Large intestine (tissue), 3 donors: ENCODE data around the gene XPO5. TPM values are rescaled to one million over a fixed set of nuclear protein-coding genes. Genes with fewer than 3 reads are reported as not detected.
"Not testable (repeated sequence)": the region's sequence is repeated elsewhere in the genome, so short reads cannot be mapped to it uniquely, and the experiment has no call there.

Source experiments
- DNase-seq, 2 donors: peaks; one replicate each; pipeline versions ENCODE4 v3.0.0 to v3.0.0-alpha.2; 2013
- H3K27ac ChIP-seq: one replicate; pipeline ENCODE4 v1.5.1; 2013; ENCODE audit warnings: low read length
- H3K27me3 ChIP-seq: 2 replicates; pipeline ENCODE4 v1.6.1; 2013; ENCODE audit warnings: low read length; ENCODE audit not compliant: control insufficient read depth, insufficient read depth
- H3K36me3 ChIP-seq: 2 replicates; pipeline ENCODE4 v1.6.1; 2013; ENCODE audit warnings: low read length; ENCODE audit not compliant: control insufficient read depth, insufficient read depth
- H3K4me1 ChIP-seq: one replicate; pipeline ENCODE4 v1.6.1; 2013; ENCODE audit warnings: low read length; ENCODE audit not compliant: control insufficient read depth, insufficient read depth
- H3K4me3 ChIP-seq: one replicate; pipeline ENCODE4 v1.5.1; 2013; ENCODE audit warnings: low read length
- H3K9me3 ChIP-seq: one replicate; pipeline ENCODE4 v1.6.1; 2013; ENCODE audit warnings: mild to moderate bottlenecking, low read depth, low read length, moderate library complexity; ENCODE audit not compliant: control insufficient read depth
- WGBS: methylation state at CpG from one replicate; pipeline ENCODE4 v1.1.5; 2013; ENCODE audit warnings: low lambda C conversion rate; ENCODE audit not compliant: insufficient coverage; 5-methylcytosine and 5-hydroxymethylcytosine counted together
- polyA plus RNA-seq: library from polyadenylated mRNA; unstranded; fragments of 120-200 nt; gene quantifications from one replicate; pipeline ENCODE4 v1.2.1, GENCODE V29; 2013

XPO5 gene
- polyA plus RNA-seq, 1 donor, result 31.6 TPM

DNA sequence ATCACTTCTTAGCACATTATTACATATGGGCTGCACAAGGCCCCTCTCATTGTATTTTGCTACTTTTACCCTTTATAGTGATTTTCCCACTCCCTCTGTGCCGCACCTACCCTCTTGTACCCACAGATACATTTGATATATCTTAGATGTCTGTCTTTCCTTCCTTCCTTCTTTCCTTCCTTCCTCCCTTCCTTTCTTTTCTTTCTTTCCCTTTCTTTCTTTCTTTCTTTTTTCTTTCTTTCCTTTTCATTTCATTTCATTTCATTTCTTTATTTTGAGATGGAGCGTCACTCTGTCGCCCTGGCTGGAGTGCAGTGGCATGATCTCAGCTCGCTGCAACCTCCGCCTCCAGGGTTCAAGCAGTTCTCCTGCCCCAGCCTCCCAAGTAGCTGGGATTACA lies 12.4 kb upstream of the XPO5 start:
- H3K36me3 ChIP-seq, result peaks cover 38% of the 10 kb centered on the region
- no peak for DNase-seq
- H3K4me1 ChIP-seq, result no peaks in the 10 kb centered on the region
- H3K9me3 ChIP-seq, result no peaks in the 10 kb centered on the region
- no peak overlapping the region for H3K27ac ChIP-seq
- no peak overlapping the region for H3K4me3 ChIP-seq
- no peaks in the 10 kb centered on the region for H3K27me3 ChIP-seq
- 90% methylated on average over 1 of the region's 5 CpGs for WGBS

DNA sequence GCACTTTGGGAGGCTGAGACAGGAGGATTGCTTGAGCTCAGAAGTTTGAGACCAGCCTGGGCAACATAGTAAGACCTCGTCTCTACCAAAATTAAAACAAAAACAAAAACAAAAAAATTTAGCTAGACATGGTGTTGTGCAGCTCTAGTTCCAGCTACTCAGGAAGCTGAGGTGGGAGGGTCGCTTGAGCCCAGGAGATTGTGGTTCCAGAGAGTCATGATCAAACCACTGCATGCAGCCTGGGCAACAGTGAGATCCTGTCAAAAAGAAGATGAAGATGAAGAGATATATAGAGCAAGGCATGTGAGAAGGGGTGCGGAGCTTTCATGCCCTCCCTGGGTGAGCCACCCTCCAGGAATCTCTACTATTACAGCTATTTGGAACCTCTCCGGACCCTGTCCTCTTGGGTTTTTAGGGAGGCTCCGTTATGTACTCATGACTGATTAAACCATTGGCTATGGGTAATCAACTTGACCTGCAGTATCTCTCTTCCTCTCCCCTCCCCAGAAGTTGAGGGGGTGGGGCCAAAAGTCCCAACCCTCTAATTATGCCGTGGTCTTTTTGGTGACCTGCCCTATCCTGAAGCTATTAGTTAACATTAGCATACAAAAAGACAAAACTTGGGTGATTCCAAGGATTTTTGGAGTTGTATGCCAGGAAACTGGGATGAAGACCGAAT lies 9.2 kb upstream of the XPO5 start:
- no peak for DNase-seq
- peaks cover 38% of the 10 kb centered on the region for H3K36me3 ChIP-seq
- H3K27ac ChIP-seq, result no peak overlapping the region
- H3K27me3 ChIP-seq, result no peaks in the 10 kb centered on the region
- H3K4me1 ChIP-seq, result no peaks in the 10 kb centered on the region
- no CpG with 5 or more reads among the region's 7 CpGs for WGBS
- no peak overlapping the region for H3K4me3 ChIP-seq
- no peaks in the 10 kb centered on the region for H3K9me3 ChIP-seq

DNA sequence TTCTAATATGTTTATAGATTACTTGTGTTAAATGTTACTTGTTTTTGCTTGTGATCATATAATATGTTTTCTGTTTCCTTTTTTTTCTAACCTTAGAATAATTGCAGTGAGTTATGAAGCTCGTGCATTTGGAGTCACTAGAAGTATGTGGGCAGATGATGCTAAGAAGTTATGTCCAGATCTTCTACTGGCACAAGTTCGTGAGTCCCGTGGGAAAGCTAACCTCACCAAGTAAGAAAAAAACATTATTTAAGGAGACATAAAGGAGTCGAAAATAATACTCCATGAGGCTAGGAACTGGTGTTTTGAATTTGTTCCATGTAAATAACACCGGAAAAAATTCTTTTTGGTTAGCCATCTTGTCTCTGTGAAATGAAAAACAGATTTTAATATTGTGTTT lies 7.1 kb upstream of the XPO5 start:
- Histone ChIP-seq H3K4me3 (no peak overlapping the region), H3K36me3 (peaks cover 35% of the 10 kb centered on the region)

DNA sequence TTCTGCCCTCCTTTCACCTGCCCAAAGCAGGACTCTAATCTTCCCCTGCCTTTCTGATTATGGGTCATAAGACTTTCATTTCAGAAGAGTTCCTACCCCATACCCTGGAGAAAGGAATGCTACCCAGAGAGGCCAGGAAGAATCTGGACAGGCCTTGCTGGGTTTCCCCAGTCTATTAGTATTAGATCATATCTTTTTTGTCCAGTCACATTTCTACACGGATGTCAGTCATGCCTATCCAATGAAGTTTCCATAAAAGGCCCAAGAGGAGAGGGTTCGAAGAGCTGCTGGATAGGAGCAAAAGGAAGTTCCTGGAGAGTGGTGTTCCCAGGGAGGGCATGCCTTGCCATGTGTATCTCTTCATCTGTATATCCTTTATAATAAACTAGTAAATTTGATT lies 3.3 kb upstream of the XPO5 start:
- H3K9me3 ChIP-seq, result no peaks in the 10 kb centered on the region
- no peak overlapping the region for H3K27ac ChIP-seq
- no peaks in the 10 kb centered on the region for H3K27me3 ChIP-seq
- no peak for DNase-seq
- peaks cover 2% of the 10 kb centered on the region for H3K4me1 ChIP-seq
- WGBS, result no CpG with 5 or more reads among the region's 2 CpGs
- H3K4me3 ChIP-seq, result no peak overlapping the region
- peaks cover 9% of the 10 kb centered on the region for H3K36me3 ChIP-seq

More for the DNA sequence above, 7.1 kb upstream of the XPO5 start:
- Histone ChIP-seq H3K9me3 (no peaks in the 10 kb centered on the region), H3K27me3 (no peaks in the 10 kb centered on the region), H3K27ac (no peak overlapping the region), H3K4me1 (no peaks in the 10 kb centered on the region)
- 100% methylated on average over 3 of the region's 5 CpGs for WGBS
- DNase-seq, result no peak

DNA sequence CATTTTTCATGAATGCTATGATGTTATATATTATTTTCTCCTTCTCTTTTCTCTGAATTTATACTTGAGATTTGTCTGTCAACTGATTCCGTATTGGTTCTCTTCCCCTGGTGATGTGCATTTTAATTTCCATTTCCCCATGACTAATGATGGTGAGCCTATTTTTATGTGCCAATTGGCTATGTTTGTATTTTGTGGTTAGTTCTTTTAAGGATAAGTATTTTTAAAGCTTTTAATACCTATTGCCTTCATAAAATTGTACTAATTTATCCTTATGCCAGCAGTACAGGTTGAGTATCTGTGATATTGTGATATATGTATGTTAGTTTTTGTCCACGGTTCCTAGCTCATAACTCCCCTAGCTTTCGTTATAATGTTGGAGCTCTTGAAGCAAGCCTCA lies 2.9 kb upstream of the XPO5 start:
- WGBS, result 100% methylated on average over 1 of the region's 3 CpGs
- Histone ChIP-seq H3K27me3 (no peaks in the 10 kb centered on the region), H3K27ac (no peak overlapping the region), H3K4me3 (no peak overlapping the region), H3K9me3 (no peaks in the 10 kb centered on the region), H3K4me1 (peaks cover 2% of the 10 kb centered on the region), H3K36me3 (peaks cover 6% of the 10 kb centered on the region)
- DNase-seq, result no peak

DNA sequence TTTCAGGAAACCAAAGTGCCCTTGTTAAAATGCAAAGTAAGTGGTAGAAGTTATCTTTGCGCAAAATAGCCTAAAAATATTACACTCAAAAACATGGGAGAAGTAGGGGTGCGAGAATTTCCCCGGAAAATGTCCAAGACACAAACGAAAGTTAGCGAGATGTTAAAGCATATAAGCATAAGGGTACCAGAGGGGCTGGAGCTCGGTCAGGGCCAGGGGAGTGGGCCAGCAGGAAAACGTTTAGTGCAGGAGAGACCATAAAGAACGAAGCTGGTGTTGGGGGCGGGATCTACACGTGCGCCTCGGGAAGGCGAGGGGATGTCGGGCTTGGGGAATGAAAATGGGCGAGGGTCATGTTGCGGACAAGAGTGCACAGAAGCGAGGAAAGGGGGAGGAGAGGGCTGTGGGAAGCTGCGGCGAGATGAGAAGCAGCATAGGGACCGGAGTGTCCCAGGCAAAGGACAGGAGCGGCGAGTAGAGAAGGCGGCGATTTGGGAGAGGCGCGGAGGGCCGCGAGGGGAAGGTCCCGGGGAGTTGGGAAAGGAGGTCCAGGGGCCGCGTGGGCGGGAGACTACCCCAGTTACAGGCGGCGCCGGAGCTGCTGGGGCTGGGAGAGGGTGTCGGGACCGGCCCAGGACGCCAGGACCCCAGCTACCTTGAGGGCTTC lies 600 bp downstream of the XPO5 start:
- WGBS, result 5% methylated on average over 4 of the region's 38 CpGs
- H3K9me3 ChIP-seq, result no peaks in the 10 kb centered on the region
- peaks cover 18% of the 10 kb centered on the region for H3K36me3 ChIP-seq
- peaks cover 2% of the 10 kb centered on the region for H3K4me1 ChIP-seq
- H3K4me3 ChIP-seq, result peak overlapping the region; percentile 98
- H3K27me3 ChIP-seq, result no peaks in the 10 kb centered on the region
- H3K27ac ChIP-seq, result peak overlapping the region; percentile 24
- peak; percentile 4 to 51 for DNase-seq

DNA sequence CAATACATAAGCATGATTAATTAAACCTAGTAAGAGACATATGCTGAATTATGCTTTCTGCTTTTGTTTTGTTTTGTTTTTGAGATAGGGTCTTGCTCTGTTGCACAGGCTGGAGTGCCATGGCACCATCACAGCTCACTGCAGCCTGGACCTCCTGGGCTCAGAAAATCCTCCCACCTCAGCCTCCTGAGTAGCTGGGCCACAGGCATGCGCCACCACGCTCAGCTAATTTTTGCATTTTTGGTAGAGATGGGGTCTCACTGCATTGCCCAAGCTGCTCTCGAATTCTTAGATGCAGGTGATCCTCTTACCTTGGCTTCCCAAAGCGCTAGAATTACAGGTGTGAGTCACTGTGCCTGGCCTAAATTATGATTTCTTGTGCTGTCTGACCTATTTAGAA lies 3.8 kb downstream of the XPO5 start:
- Histone ChIP-seq H3K9me3 (no peaks in the 10 kb centered on the region), H3K27me3 (no peaks in the 10 kb centered on the region), H3K4me3 (no peak overlapping the region), H3K4me1 (peaks cover 2% of the 10 kb centered on the region), H3K36me3 (peaks cover 32% of the 10 kb centered on the region), H3K27ac (no peak overlapping the region)
- WGBS, result no CpG with 5 or more reads among the region's 4 CpGs
- DNase-seq, result no peak

DNA sequence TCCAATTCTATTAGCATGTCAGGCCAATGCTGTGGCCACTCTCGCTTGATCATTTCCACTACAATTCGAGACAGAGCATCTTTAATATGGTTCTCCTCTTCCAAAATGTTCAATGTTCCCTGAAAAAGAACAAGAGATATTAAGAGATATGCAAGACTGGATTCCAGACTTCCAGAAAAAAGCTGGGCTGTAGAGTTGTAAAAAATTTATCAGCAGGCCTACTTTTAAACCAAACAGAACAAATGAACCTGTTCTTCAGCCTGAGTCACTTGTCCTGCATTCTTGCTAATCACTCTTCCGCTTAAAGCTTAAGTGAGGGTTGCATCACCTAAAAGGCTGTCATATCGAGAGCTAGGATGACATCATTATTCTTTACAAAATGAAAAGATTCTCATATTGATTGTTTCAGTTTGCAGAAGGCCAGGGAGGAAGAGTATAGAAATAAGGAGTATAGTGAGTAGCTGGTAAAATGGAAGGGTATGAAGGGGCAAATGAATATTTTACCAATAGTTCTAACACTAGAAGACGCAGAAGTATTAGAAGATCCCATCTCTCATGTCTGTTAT lies 4.9 kb downstream of the XPO5 start:
- Histone ChIP-seq H3K36me3 (peaks cover 38% of the 10 kb centered on the region), H3K27me3 (no peaks in the 10 kb centered on the region), H3K9me3 (no peaks in the 10 kb centered on the region), H3K4me1 (peaks cover 2% of the 10 kb centered on the region), H3K4me3 (no peak overlapping the region), H3K27ac (no peak overlapping the region)
- WGBS, result 100% methylated on average over 1 of the region's 5 CpGs
- DNase-seq, result no peak

DNA sequence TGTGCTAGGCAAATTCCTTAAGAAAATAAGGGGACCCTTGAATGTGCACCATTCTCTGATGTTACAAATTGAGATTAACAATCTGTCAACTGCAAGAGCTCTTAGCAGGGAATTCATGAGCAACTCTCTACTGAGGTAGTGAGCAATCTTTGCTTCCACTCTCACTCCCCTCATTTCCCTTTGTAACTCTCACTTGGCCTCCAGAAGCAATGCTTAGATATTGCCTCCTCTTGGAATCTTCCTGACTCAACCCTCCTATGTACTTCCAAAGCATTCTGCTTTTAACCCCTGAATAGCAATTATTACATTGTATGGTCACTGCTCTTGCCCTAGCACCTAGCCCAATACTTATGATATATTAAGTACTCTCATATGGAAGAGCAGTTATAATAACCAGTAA lies 16.5 kb downstream of the XPO5 start:
- Histone ChIP-seq H3K27me3 (no peaks in the 10 kb centered on the region), H3K4me3 (no peak overlapping the region), H3K36me3 (peaks cover 76% of the 10 kb centered on the region), H3K4me1 (no peaks in the 10 kb centered on the region), H3K27ac (no peak overlapping the region), H3K9me3 (no peaks in the 10 kb centered on the region)
- no peak for DNase-seq

DNA sequence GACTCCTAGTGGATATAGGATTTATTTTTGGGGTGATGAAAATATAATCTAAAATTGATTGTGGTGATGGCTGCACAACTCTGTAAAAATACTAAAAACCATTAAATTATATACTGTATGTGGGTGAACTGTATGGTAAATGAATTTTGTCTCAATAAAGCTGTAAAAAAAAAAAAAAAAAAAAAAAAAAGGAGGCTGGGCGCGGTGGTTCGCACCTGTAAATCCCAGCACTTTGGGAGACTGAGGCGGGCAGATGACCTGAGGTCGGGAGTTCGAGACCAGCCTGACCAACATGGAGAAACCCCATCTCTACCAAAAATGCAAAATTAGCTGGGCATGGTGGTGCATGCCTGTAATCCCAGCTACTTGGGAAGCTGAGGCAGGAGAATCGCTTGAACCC lies 18.2 kb downstream of the XPO5 start:
- H3K36me3 ChIP-seq, result peaks cover 72% of the 10 kb centered on the region
- H3K9me3 ChIP-seq, H3K4me3 ChIP-seq, H3K27ac ChIP-seq, H3K4me1 ChIP-seq, H3K27me3 ChIP-seq, DNase-seq: not testable (repeated sequence)
- no CpG with 5 or more reads among the region's 7 CpGs for WGBS

DNA sequence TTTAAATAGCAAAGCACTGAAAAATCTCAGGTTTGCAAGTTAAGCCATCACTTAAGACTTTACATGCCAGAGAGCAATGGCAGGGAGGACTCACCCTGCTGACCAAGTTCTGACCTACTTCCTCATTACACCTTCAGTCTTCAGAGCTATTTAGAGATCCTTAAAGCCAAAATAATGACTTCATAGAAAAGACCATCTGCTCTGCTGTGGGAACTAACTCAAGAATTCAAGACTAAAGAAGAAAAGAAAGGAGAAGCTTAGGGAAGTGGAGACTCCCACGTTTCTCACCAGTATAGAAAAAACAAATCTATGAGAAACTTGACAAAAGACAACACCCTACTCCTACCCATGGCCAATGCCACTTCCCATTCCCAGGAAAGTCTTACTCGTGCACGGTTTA lies 28.6 kb downstream of the XPO5 start:
- Histone ChIP-seq H3K4me1 (no peaks in the 10 kb centered on the region), H3K4me3 (no peak overlapping the region), H3K9me3 (no peaks in the 10 kb centered on the region), H3K27me3 (no peaks in the 10 kb centered on the region), H3K36me3 (peaks cover 77% of the 10 kb centered on the region), H3K27ac (no peak overlapping the region)
- no CpG with 5 or more reads among the region's 3 CpGs for WGBS
- no peak for DNase-seq
